Fibroblast of skin of left biceps (primary cell): ENCODE results near the gene SCUBE1.
"Not testable (repeated sequence)": the region's sequence is repeated elsewhere in the genome, so short reads cannot be mapped to it uniquely, and the experiment has no call there.

Source experiments
- DNase-seq, 2 experiments: peaks; one replicate each; pipeline ENCODE4 v3.0.0-alpha.2; 2013; ENCODE audit warnings: low read depth in 2 of 2

The SCUBE1 gene

GRCh38 chr22:43356881-43357280, 13.7 kb upstream of the SCUBE1 start:
- DNase-seq, result no peak

GRCh38 chr22:43355688-43356087, 12.5 kb upstream of the SCUBE1 start:
- DNase-seq, result not testable (repeated sequence)

- no peak for DNase-seq
These were observed 8.8 kb upstream of the SCUBE1 start for GRCh38 chr22:43351966-43352345.

GRCh38 chr22:43349636-43350035, 6.5 kb upstream of the SCUBE1 start:
- no peak for DNase-seq

- no peak for DNase-seq
These were observed 3.4 kb upstream of the SCUBE1 start for GRCh38 chr22:43346521-43346929.

- DNase-seq, result no peak
These were observed 2.7 kb upstream of the SCUBE1 start for GRCh38 chr22:43345761-43346301.

- DNase-seq, result no peak
These were observed 2.2 kb upstream of the SCUBE1 start for GRCh38 chr22:43345356-43345755.

- no peak for DNase-seq
These were observed 1.3 kb upstream of the SCUBE1 start for GRCh38 chr22:43344520-43344787.

GRCh38 chr22:43343670-43344519, 723 bp upstream of the SCUBE1 start:
- no peak for DNase-seq

GRCh38 chr22:43342347-43343261, 568 bp downstream of the SCUBE1 start:
- DNase-seq, result no peak

GRCh38 chr22:43341565-43341964, 1.6 kb downstream of the SCUBE1 start:
- DNase-seq, result no peak

GRCh38 chr22:43338766-43339345, 4.3 kb downstream of the SCUBE1 start:
- DNase-seq, result no peak

GRCh38 chr22:43337946-43338345, 5.2 kb downstream of the SCUBE1 start:
- no peak for DNase-seq

- DNase-seq, result no peak
These were observed 5.8 kb downstream of the SCUBE1 start for GRCh38 chr22:43337385-43337784.

GRCh38 chr22:43334378-43334777, 8.8 kb downstream of the SCUBE1 start:
- DNase-seq, result no peak

GRCh38 chr22:43333978-43334377, 9.2 kb downstream of the SCUBE1 start:
- DNase-seq, result no peak

- DNase-seq, result no peak
These were observed 10.0 kb downstream of the SCUBE1 start for GRCh38 chr22:43333156-43333555.

- DNase-seq, result no peak
These were observed 11.5 kb downstream of the SCUBE1 start for GRCh38 chr22:43331698-43332097.

- DNase-seq, result no peak
These were observed 12.1 kb downstream of the SCUBE1 start for GRCh38 chr22:43331069-43331451.

- DNase-seq, result no peak
These were observed 12.7 kb downstream of the SCUBE1 start for GRCh38 chr22:43330178-43331068.

- no peak for DNase-seq
These were observed 14.1 kb downstream of the SCUBE1 start for GRCh38 chr22:43329061-43329460.

- no peak for DNase-seq
These were observed 16.1 kb downstream of the SCUBE1 start for GRCh38 chr22:43327157-43327438.
